Ovary (tissue), 9 donors: ENCODE data around the gene NPL. TPM values are rescaled to one million over a fixed set of nuclear protein-coding genes. Genes with fewer than 3 reads are reported as not detected.

ENCODE experiments used
- DNase-seq, 5 donors: peaks; one replicate each; pipeline ENCODE4 v3.0.0-alpha.2; 2019 to 2020
- H3K27ac ChIP-seq, 2 donors: fragments of 200-600 bp; one replicate each; pipeline versions ENCODE4 v1.5.1 to v1.8.0; 2019 to 2022
- H3K27me3 ChIP-seq: fragments of 200-600 bp; one replicate; pipeline ENCODE4 v1.8.0; 2022
- H3K36me3 ChIP-seq: fragments of 200-600 bp; sonication (generic); one replicate; pipeline ENCODE4 v1.5.1; 2019
- H3K4me1 ChIP-seq: one replicate; pipeline ENCODE4 v1.8.1; 2013; ENCODE audit warnings: mild to moderate bottlenecking, moderate library complexity; ENCODE audit not compliant: insufficient read depth
- H3K4me3 ChIP-seq: fragments of 200-600 bp; sonication (generic); one replicate; pipeline ENCODE4 v1.5.1; 2017
- H3K9me3 ChIP-seq, 2 donors: fragments of 200-600 bp in 1 of 2; sonication (generic) in 1 of 2; one replicate each; pipeline versions ENCODE4 v1.5.1 to v1.8.1; 2013 to 2019; ENCODE audit warnings: mild to moderate bottlenecking in 1 of 2, moderate library complexity in 1 of 2
- EP300 ChIP-seq: sonication (generic); formaldehyde crosslinking; IDR thresholded peaks from one replicate; pipeline ENCODE4 v1.6.1; 2017; ENCODE audit warnings: antibody characterized with exemption
- POLR2A ChIP-seq: fragments of 450-650 bp; IDR thresholded peaks from one replicate; pipeline ENCODE4 v1.6.1; 2017; ENCODE audit warnings: antibody characterized with exemption, mild to moderate bottlenecking, moderate library complexity
- WGBS, 3 donors: extraction: QIAGEN DNeasy Blood & Tissue Kit in 1 of 3; methylation state at CpG; one replicate each; pipeline versions ENCODE4 v1.1.5 to v1.1.7; 2013 to 2017; 5-methylcytosine and 5-hydroxymethylcytosine counted together
- intact Hi-C, 4 donors: fragments of 100-400 bp; cut with DNase I; formaldehyde crosslinking; loops; one replicate each; pipeline versions ENCODE4 v1.11.0 to v1.15.1; 2022 to 2023
- polyA plus RNA-seq, 2 donors: library from polyadenylated mRNA; stranded (reverse); fragments of 200-250 nt in 1 of 2; fragments of 350-450 nt in 1 of 2; fragmentation: Illumina TruSeq in 1 of 2; extraction: RNeasy Lipid Tissue Mini Kit (QIAGEN cat#74804) in 1 of 2; gene quantifications; one replicate each; pipeline ENCODE4 v1.2.3, GENCODE V29; 2013 to 2014
- total RNA-seq, 7 donors: library from RNA; depleted of rRNA in 2 of 7; stranded (reverse); fragments of >200 nt in 2 of 7; fragmentation: NEBNext Ultra II Directional in 3 of 7; extraction: Animal tissue kit (Norgen Biotek cat#: 25700) in 3 of 7; gene quantifications; one replicate each; pipeline versions ENCODE4 v1.1.0 to v1.2.4, GENCODE V29; 2016 to 2023
- TF ChIP-seq, protein P1 (sequence below), 3 donors: fragments of 450-650 bp in 2 of 3; fragments of 200-600 bp in 1 of 3; IDR thresholded peaks; one replicate each; pipeline versions ENCODE4 v1.5.1 to v1.8.0; 2016 to 2022; ENCODE audit warnings: antibody characterized with exemption in 3 of 3, mild to moderate bottlenecking in 1 of 3
- donor health status: DM: no; HTN: no; CAD: no; lungs with moderate emphysema.
- donor health status: DM: no; HTN: no; CAD: no.
- donor health status: Bipolar disorder and iron deficiency.
- donor health status: DM: yes; HTN: yes; CAD: no.
- donor health status: DM: no; HTN: no; CAD: no.
- donor health status: DM: yes; HTN: yes; CAD: no.

The NPL gene
- total and polyA plus RNA-seq, 9 donors = 2.3 to 26.0 (median 3.7) TPM

DNA sequence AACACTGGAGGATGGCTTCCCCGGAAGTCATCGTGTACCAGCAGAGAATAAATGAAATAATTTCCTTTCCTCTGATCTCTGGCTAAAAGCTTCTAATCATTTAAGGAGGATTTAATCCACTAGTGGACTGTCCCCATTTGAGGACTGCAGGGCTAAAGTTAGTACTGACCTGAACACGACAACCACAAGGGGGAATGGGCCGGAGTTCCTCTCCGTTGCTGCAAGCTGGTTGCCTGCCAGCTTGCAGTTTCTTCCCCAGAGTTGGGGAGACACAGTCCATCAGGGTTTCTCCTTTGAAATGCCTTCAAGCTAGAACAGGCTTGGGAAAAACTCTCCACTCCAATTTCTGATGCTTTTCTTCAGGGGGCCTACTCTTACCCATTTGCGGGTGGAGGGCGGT, 35.5 kb upstream of the NPL start:
- no peaks in the 10 kb centered on the region for H3K36me3 ChIP-seq
- intact Hi-C loops = no loop called here
- no peak for DNase-seq
- H3K27me3 ChIP-seq = no peaks in the 10 kb centered on the region
- H3K9me3 ChIP-seq = no peaks in the 10 kb centered on the region
- WGBS, 3 donors = 67 to 76% (median 69%) methylated on average over 7 of the region's 7 CpGs
- H3K4me3 ChIP-seq = no peak overlapping the region
- TF ChIP-seq, protein P1, sequence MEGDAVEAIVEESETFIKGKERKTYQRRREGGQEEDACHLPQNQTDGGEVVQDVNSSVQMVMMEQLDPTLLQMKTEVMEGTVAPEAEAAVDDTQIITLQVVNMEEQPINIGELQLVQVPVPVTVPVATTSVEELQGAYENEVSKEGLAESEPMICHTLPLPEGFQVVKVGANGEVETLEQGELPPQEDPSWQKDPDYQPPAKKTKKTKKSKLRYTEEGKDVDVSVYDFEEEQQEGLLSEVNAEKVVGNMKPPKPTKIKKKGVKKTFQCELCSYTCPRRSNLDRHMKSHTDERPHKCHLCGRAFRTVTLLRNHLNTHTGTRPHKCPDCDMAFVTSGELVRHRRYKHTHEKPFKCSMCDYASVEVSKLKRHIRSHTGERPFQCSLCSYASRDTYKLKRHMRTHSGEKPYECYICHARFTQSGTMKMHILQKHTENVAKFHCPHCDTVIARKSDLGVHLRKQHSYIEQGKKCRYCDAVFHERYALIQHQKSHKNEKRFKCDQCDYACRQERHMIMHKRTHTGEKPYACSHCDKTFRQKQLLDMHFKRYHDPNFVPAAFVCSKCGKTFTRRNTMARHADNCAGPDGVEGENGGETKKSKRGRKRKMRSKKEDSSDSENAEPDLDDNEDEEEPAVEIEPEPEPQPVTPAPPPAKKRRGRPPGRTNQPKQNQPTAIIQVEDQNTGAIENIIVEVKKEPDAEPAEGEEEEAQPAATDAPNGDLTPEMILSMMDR (IDR thresholded peaks at IDR 0.05) = no peak
- TF ChIP-seq POLR2A = no peak
- no peak for TF ChIP-seq EP300
- H3K27ac ChIP-seq = no peak overlapping the region
- no peaks in the 10 kb centered on the region for H3K4me1 ChIP-seq

DNA sequence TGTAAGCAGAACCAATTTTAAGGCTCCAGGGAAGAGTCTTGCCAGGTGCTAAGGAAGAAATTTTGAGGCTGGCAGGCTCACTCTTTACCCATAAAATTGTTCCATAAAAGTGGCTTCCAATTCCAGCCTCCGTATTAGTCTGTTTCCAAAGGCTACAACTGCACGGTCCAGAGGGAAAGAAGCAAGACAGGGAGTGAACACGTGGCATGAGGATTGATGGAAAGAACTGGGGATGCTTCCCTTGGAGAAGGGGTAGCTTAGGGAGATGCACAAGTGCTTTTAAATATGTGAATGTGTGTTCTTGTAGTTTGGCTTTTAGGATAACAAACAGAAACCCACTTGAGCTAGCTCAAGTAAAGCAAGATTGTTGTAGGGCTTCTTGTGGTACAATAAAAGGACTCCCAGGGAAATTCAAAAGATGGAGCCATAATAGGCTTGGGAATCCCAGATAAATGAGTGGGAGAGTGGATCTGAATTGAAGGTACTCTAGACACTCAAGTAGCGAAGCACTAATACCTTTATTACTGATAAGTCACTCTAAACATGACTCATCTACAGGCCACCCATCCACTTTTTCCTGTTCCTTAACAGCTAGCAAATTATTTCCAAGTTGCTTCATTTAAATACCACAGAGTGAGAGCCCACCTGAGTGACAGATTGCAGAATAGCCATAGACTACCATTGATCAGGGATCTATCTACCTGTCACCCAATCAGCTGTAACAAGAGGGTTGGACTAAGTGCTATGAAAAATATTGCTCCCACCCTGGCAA, 34.8 kb upstream of the NPL start:
- no peaks in the 10 kb centered on the region for H3K27me3 ChIP-seq
- no peaks in the 10 kb centered on the region for H3K4me1 ChIP-seq
- TF ChIP-seq POLR2A (no peak), EP300 (no peak)
- TF ChIP-seq, protein P1 (IDR thresholded peaks at IDR 0.05) = no peak
- WGBS, 3 donors = 69 to 81% (median 75%) methylated on average over 4 of the region's 4 CpGs
- intact Hi-C loops = no loop called here
- no peak for DNase-seq
- no peaks in the 10 kb centered on the region for H3K9me3 ChIP-seq
- H3K36me3 ChIP-seq = no peaks in the 10 kb centered on the region
- H3K27ac ChIP-seq = no peak overlapping the region
- H3K4me3 ChIP-seq = no peak overlapping the region

DNA sequence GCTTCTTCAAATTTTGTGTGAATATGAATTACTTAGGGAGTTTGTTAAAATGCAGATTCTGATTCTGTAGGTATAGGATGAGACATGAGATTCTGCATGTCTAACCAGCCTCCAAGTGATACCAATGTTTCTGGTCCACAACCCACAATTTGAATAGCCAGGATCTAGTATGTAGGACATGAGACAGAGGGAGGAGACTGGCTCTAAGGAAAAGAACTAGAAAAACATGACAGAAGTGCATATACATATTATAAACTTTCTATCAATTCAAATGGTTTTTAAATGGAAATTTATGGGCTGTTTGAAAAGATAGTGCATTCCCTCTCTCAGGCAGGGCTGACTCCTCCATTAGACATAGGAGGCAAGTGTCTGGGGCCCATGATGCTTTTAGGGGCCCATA, 33.9 kb upstream of the NPL start:
- no peaks in the 10 kb centered on the region for H3K9me3 ChIP-seq
- H3K27ac ChIP-seq = no peak overlapping the region
- H3K4me3 ChIP-seq = no peak overlapping the region
- no peaks in the 10 kb centered on the region for H3K27me3 ChIP-seq
- no peak for DNase-seq
- H3K36me3 ChIP-seq = no peaks in the 10 kb centered on the region
- no peaks in the 10 kb centered on the region for H3K4me1 ChIP-seq
- intact Hi-C loops = no loop called here
- TF ChIP-seq EP300 (no peak), POLR2A (no peak)
- TF ChIP-seq, protein P1 (IDR thresholded peaks at IDR 0.05) = no peak

DNA sequence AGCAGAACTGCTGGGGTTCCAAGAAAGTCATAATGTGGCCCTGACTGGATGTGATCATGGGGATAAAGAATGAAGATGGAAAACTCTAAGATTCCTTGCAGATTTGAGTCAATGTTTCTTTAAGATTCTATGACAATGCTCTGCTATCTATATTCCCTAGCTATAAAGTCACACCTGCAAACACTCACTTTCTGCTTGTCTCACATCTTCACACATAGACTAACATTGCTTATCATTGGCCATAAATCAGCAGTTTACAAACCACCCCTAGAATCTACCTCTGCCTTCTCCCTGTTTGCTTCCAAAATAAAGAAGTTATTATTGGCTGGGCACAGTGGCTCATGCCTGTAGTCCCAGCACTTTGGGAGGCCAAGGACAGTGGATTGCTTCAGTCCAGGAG, 33.1 kb upstream of the NPL start:
- Histone ChIP-seq H3K27ac (no peak overlapping the region), H3K4me1 (no peaks in the 10 kb centered on the region), H3K9me3 (no peaks in the 10 kb centered on the region), H3K27me3 (no peaks in the 10 kb centered on the region), H3K4me3 (no peak overlapping the region), H3K36me3 (no peaks in the 10 kb centered on the region)
- intact Hi-C loops = no loop called here
- no peak for DNase-seq
- TF ChIP-seq, protein P1 (IDR thresholded peaks at IDR 0.05) = no peak
- no peak for TF ChIP-seq EP300
- TF ChIP-seq POLR2A = no peak
